Psoas muscle (tissue), 8 donors: Measurements from ENCODE around the gene CES3. TPM values are rescaled to one million over a fixed set of nuclear protein-coding genes. Genes with fewer than 3 reads are reported as not detected.

Source experiments
- ATAC-seq, 4 donors: fragments of 200-7000 bp; cut with Tn5 transposase; one replicate each; pipeline ENCODE4 v1.9.1; 2020; ENCODE audit warnings: moderate library complexity in 3 of 4, mild to moderate bottlenecking in 2 of 4
- DNase-seq, 2 donors: peaks; one replicate each; pipeline ENCODE4 v3.0.0-alpha.2; 2020
- H3K27ac ChIP-seq: fragments of 200-600 bp; one replicate; pipeline ENCODE4 v1.8.0; 2022
- H3K27me3 ChIP-seq, 3 donors: fragments of 200-600 bp in 1 of 3; one replicate each; pipeline versions ENCODE4 v1.6.1 to v1.8.0; 2013 to 2022; ENCODE audit warnings: low read length in 2 of 3, mild to moderate bottlenecking in 2 of 3, moderate library complexity in 1 of 3; ENCODE audit not compliant: insufficient read depth in 3 of 3
- H3K36me3 ChIP-seq, 2 donors: fragments of 200-600 bp in 1 of 2; one replicate each; pipeline versions ENCODE4 v1.6.1 to v1.8.0; 2013 to 2022; ENCODE audit warnings: low read depth in 1 of 2, mild to moderate bottlenecking in 1 of 2, moderate library complexity in 1 of 2; ENCODE audit not compliant: insufficient read depth in 1 of 2
- H3K4me1 ChIP-seq: fragments of 200-600 bp; one replicate; pipeline ENCODE4 v1.8.0; 2022
- H3K4me3 ChIP-seq: fragments of 200-600 bp; one replicate; pipeline ENCODE4 v1.8.0; 2022; ENCODE audit warnings: mild to moderate bottlenecking
- H3K9me3 ChIP-seq: fragments of 200-600 bp; one replicate; pipeline ENCODE4 v1.8.0; 2022
- WGBS, 3 donors: extraction: QIAGEN DNeasy Blood & Tissue Kit; methylation state at CpG; one replicate each; pipeline versions ENCODE4 v1.1.6 to v1.1.7; 2013; 5-methylcytosine and 5-hydroxymethylcytosine counted together
- intact Hi-C, 2 donors: fragments of 100-400 bp; cut with DNase I; formaldehyde crosslinking; loops; one replicate each; pipeline versions ENCODE4 v1.11.0 to v1.14.2; 2022
- polyA plus RNA-seq, 3 donors: library from polyadenylated mRNA; stranded (reverse); fragments of 200-250 nt; gene quantifications; one replicate each; pipeline ENCODE4 v1.2.3, GENCODE V29; 2013
- total RNA-seq, 4 donors: library from RNA; stranded (reverse); fragmentation: NEBNext Ultra II Directional in 2 of 4; extraction: Animal tissue kit (Norgen Biotek cat#: 25700) in 2 of 4; gene quantifications; one replicate each; pipeline versions ENCODE4 v1.2.1 to v1.2.4, GENCODE V29; 2021 to 2023
- TF ChIP-seq, protein P1 (sequence below): fragments of 200-600 bp; IDR thresholded peaks from one replicate; pipeline ENCODE4 v1.8.0; 2022; ENCODE audit warnings: antibody characterized with exemption
- donor health status: healthy with polysubstance abuse.
- donor health status: DM: no; HTN: no; CAD: no; lungs with moderate emphysema.
- donor health status: Bipolar disorder and iron deficiency.
- donor health status: healthy.
- donor health status: DM: yes; HTN: yes; CAD: no.
- donor health status: DM: no; HTN: no; CAD: no.
- donor health status: DM: no; HTN: no; CAD: no.
- donor health status: DM: yes; HTN: yes; CAD: no.

CES3 gene
- total and polyA plus RNA-seq, 7 donors, result 0.48 to 15.2 (median 9.7) TPM

DNA sequence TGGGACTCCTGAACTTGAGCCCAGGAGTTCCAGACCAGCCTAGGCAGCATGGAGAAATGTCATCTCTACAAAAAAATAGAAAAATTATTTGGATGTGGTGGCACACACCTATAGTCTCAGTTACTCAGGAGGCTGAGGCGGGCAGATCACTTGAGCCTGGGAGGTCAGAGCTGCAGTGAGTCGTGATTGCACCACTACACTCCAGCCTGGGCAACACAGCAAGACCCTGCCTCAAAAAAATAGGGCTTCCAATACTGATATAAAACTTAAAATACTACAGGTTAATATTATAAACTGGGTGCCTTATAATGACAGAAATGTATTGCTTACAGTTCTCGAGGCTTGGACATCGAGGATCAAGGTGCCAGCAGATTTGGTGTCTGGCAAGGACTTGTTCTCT is 15.1 kb upstream of the CES3 start:
- ATAC-seq, result no peak
- H3K27ac ChIP-seq, result no peak overlapping the region
- intact Hi-C loops, result loop anchor here in 1 of 2 donors (5.0 kb wide), 1 partner anchor 49 kb away; no protein-coding TSS in a partner anchor

DNA sequence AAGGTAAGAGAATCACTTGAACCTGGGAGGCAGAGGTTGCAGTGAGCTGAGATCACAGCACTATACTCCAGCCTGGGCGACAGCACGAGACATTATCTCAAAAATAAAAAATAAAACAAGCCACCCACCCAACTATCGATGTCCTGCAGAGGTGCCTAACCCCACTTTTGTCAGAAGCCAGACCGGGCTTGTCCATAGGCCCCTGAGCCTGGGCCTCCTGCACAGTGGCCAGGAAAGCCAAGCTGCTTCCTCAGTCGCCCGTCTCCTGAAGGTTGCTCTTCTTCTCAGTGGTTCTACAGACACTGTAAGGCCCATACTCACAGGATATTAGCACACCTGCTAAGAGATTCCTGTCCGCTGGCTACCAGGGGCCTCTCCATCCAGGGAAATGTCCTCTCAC is 14.5 kb upstream of the CES3 start:
- Histone ChIP-seq H3K27ac (no peak overlapping the region), H3K36me3 (peaks cover 3 to 31% of the 10 kb centered on the region in 2 donors), H3K9me3 (peaks cover 5% of the 10 kb centered on the region), H3K4me1 (no peaks in the 10 kb centered on the region), H3K4me3 (no peak overlapping the region), H3K27me3 (no peaks in the 10 kb centered on the region)
- WGBS, 3 donors, result 64 to 72% (median 67%) methylated on average over 7 of the region's 7 CpGs
- ATAC-seq (no peak), DNase-seq (no peak)
- TF ChIP-seq, protein P1, sequence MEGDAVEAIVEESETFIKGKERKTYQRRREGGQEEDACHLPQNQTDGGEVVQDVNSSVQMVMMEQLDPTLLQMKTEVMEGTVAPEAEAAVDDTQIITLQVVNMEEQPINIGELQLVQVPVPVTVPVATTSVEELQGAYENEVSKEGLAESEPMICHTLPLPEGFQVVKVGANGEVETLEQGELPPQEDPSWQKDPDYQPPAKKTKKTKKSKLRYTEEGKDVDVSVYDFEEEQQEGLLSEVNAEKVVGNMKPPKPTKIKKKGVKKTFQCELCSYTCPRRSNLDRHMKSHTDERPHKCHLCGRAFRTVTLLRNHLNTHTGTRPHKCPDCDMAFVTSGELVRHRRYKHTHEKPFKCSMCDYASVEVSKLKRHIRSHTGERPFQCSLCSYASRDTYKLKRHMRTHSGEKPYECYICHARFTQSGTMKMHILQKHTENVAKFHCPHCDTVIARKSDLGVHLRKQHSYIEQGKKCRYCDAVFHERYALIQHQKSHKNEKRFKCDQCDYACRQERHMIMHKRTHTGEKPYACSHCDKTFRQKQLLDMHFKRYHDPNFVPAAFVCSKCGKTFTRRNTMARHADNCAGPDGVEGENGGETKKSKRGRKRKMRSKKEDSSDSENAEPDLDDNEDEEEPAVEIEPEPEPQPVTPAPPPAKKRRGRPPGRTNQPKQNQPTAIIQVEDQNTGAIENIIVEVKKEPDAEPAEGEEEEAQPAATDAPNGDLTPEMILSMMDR, result no peak
- intact Hi-C loops, result loop anchor here in 1 of 2 donors (5.0 kb wide), 1 partner anchor 49 kb away; no protein-coding TSS in a partner anchor

More for the DNA sequence above, 15.1 kb upstream of the CES3 start:
- Histone ChIP-seq H3K27me3 (no peaks in the 10 kb centered on the region), H3K4me1 (no peaks in the 10 kb centered on the region), H3K9me3 (no peaks in the 10 kb centered on the region), H3K36me3 (peaks cover 3 to 37% of the 10 kb centered on the region in 2 donors), H3K4me3 (no peak overlapping the region)
- 71 to 86% (median 72%) methylated on average over 4 of the region's 4 CpGs for WGBS, 3 donors
- DNase-seq, result no peak
- TF ChIP-seq, protein P1, result no peak

DNA sequence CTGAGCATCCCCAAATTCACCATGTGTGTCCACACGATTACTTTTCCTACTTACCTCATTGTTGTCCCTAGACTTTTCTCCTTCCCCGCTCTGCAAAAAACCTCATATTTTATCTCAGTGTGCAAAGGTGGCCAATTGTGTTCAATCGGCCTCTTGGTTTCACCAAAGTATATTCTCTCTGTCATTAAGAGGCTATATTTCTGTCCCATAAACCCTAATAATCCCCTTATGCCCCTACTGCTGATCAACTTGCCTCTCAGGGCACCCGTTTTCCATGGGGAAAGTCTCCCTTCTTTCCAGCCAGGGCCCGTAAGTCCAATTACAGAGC is 14.1 kb upstream of the CES3 start:
- Histone ChIP-seq H3K4me1 (no peaks in the 10 kb centered on the region), H3K27ac (peak overlapping the region; percentile 91), H3K4me3 (peak overlapping the region; percentile 77), H3K36me3 (peaks cover 3 to 27% of the 10 kb centered on the region in 2 donors), H3K9me3 (peaks cover 8% of the 10 kb centered on the region), H3K27me3 (no peaks in the 10 kb centered on the region)
- DNase-seq (no peak), ATAC-seq (no peak)
- intact Hi-C loops, result loop anchor here in 1 of 2 donors (5.0 kb wide), 1 partner anchor 50 kb away; no protein-coding TSS in a partner anchor
- TF ChIP-seq, protein P1, result no peak
- WGBS, 3 donors, result 21 to 39% (median 22%) methylated on average over 5 of the region's 5 CpGs

DNA sequence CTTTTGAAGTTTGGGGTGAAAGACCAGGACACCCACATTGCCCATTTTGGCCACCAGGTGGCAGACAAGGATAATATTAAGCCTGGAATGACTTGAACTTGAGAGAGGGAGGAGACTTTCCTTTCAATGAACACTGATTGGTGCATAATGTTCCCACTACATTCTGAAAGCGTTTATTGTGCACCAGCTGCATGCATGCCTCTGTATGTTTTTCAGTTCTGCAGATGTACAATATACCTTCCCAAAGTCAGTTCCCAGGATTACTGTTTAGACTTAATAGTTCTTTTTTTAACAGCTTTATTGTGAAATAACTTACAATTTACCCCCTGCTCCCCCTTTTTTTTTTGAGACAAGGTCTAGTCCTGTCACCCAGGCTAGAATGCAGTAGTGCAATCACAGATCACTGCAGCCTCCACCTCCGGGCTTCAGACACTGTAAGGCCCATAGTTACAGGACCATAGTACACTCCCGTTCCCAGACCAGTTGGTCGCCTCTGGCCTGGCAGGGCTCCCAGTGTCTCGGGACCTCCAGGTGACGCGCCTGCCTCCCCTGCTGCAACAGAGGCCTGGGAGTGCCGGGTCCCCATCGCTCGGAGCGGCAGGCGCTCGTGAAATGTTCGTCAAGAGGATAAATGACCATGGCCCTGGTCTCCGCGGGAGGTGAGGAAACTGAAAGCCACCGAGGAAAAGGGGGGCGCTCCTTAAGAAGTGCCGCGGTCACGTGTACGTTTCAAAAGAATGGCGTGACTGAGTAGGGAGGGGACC is 13.6 kb upstream of the CES3 start:
- Histone ChIP-seq H3K4me1 (peaks cover 3% of the 10 kb centered on the region), H3K4me3 (peak overlapping the region; percentile 77), H3K36me3 (peaks cover under 1 to 22% of the 10 kb centered on the region in 2 donors), H3K27me3 (no peaks in the 10 kb centered on the region), H3K9me3 (peaks cover 8% of the 10 kb centered on the region), H3K27ac (peak overlapping the region; percentile 91)
- intact Hi-C loops, result loop anchor here in 1 of 2 donors (5.0 kb wide), 1 partner anchor 50 kb away; no protein-coding TSS in a partner anchor
- WGBS, 3 donors, result 0% methylated on average over 19 to 22 of the region's 23 CpGs
- TF ChIP-seq, protein P1, result peak; percentile 92
- ATAC-seq (peak; percentile 60 to 75 (median 64)), DNase-seq (peak; percentile 83 to 85)
